A549 (cell line): ENCODE results near the gene LYPLAL1.

ENCODE experiments used
- BHLHE40 ChIP-seq: IDR thresholded peaks from 2 replicates; pipeline ENCODE4 v1.6.1; 2012; ENCODE audit warnings: low read depth, low read length, inconsistent platforms
- CBX8 ChIP-seq: fragments of 200-600 bp; sonication (generic); IDR thresholded peaks from 2 replicates; pipeline ENCODE4 v1.6.1; 2016
- CHD4 ChIP-seq: fragments of 200-600 bp; sonication (generic); IDR thresholded peaks from 2 replicates; pipeline ENCODE4 v1.6.1; 2016; ENCODE audit warnings: antibody characterized with exemption, mild to moderate bottlenecking, borderline replicate concordance
- CTCF ChIP-seq: fragments of >200 bp; sonication (Bioruptor Twin); formaldehyde crosslinking; IDR thresholded peaks from 3 replicates; pipeline ENCODE4 v1.5.1; 2016
- E2F6 ChIP-seq: IDR thresholded peaks from 2 replicates; pipeline ENCODE4 v1.6.1; 2012; ENCODE audit warnings: low read depth, borderline replicate concordance
- EP300 ChIP-seq, 2 experiments: fragments of >200 bp; sonication (Bioruptor Twin); formaldehyde crosslinking; IDR thresholded peaks; 2 replicates in 1 of 2; 3 replicates in 1 of 2; pipeline ENCODE4 v1.6.1; 2016 to 2017
- FOSL2 ChIP-seq, 2 experiments: fragments of 450-650 bp in 1 of 2; fragments of >200 bp in 1 of 2; sonication (Bioruptor Twin) in 1 of 2; formaldehyde crosslinking; IDR thresholded peaks; 2 replicates each; pipeline versions ENCODE4 v1.5.0 to v1.6.1; 2016 to 2020; ENCODE audit warnings: mild to moderate bottlenecking in 1 of 2, moderate library complexity in 1 of 2
- HMGXB4 ChIP-seq: fragments of 250-450 bp; sonication (Bioruptor Pico); IDR thresholded peaks from 2 replicates; pipeline ENCODE4 v1.5.0; 2021; ENCODE audit warnings: mild to moderate bottlenecking, moderate library complexity, borderline replicate concordance
- KDM1A ChIP-seq: fragments of 200-600 bp; sonication (generic); IDR thresholded peaks from 2 replicates; pipeline ENCODE4 v1.6.1; 2016; ENCODE audit warnings: low read depth, mild to moderate bottlenecking
- MAFK ChIP-seq: fragments of 450-650 bp; IDR thresholded peaks from 2 replicates; pipeline ENCODE4 v1.6.1; 2014; ENCODE audit not compliant: partially characterized antibody
- MAX ChIP-seq: IDR thresholded peaks from 2 replicates; pipeline ENCODE4 v1.6.1; 2012
- POLR2A ChIP-seq: IDR thresholded peaks from 2 replicates; pipeline ENCODE4 v1.6.1; 2012; ENCODE audit warnings: mild to moderate bottlenecking, low read length
- RAD21 ChIP-seq, 2 experiments: fragments of >200 bp in 1 of 2; sonication (Bioruptor Twin) in 1 of 2; formaldehyde crosslinking in 1 of 2; IDR thresholded peaks in 1 of 2; conservative IDR thresholded peaks in 1 of 2; 2 replicates in 1 of 2; 3 replicates in 1 of 2; pipeline ENCODE4 v1.6.1; 2012 to 2018; ENCODE audit warnings: inconsistent platforms in 1 of 2
- USF2 ChIP-seq: fragments of 450-650 bp; IDR thresholded peaks from 2 replicates; pipeline ENCODE4 v1.6.1; 2014; ENCODE audit warnings: antibody characterized with exemption

- TF ChIP-seq CTCF (no peak), EP300 (IDR thresholded peaks at IDR 0.05) (no peak), E2F6 (no peak), BHLHE40 (no peak), CBX8 (no peak), FOSL2 (IDR thresholded peaks at IDR 0.05) (no peak), FOSL2 (CRISPR knock-in tag; IDR thresholded peaks at IDR 0.05) (no peak), KDM1A (no peak), MAX (no peak), HMGXB4 (CRISPR knock-in tag) (no peak), MAFK (no peak), RAD21 (conservative IDR thresholded peaks at IDR 0.05 in 1 of 2, IDR thresholded peaks at IDR 0.05 in 1 of 2) (no peak), POLR2A (no peak), USF2 (no peak), CHD4 (no peak)
These were observed 3.7 kb downstream of the LYPLAL1 start for GRCh38 chr1:219177363-219177762.
